Cardiac muscle cell (in vitro differentiated cells and primary cell): ENCODE data around the gene VSTM2B. TPM values are rescaled to one million over a fixed set of nuclear protein-coding genes. Genes with fewer than 3 reads are reported as not detected.

Experiments
- DNase-seq, 2 donors: peaks; one replicate each; pipeline versions ENCODE4 v3.0.0 to v3.0.0-alpha.2; 2010 to 2017; ENCODE audit warnings: low read depth in 1 of 2, low spot score in 1 of 2
- H3K27ac ChIP-seq: fragments of 200-600 bp; sonication (generic); 2 replicates; pipeline ENCODE4 v1.5.1; 2016
- H3K27me3 ChIP-seq: fragments of 200-600 bp; sonication (generic); 2 replicates; pipeline ENCODE4 v1.6.0; 2016; ENCODE audit warnings: control low read depth
- H3K36me3 ChIP-seq: fragments of 200-600 bp; sonication (generic); 2 replicates; pipeline ENCODE4 v1.5.1; 2016; ENCODE audit warnings: control low read depth
- H3K4me1 ChIP-seq: fragments of 200-600 bp; sonication (generic); 2 replicates; pipeline ENCODE4 v1.8.1; 2017; ENCODE audit warnings: low read depth, mild to moderate bottlenecking, mixed run types
- H3K4me3 ChIP-seq: fragments of 200-600 bp; sonication (generic); 2 replicates; pipeline ENCODE4 v1.5.1; 2016; ENCODE audit warnings: mild to moderate bottlenecking
- H3K9me3 ChIP-seq: fragments of 200-600 bp; sonication (generic); 2 replicates; pipeline ENCODE4 v1.5.1; 2017; ENCODE audit warnings: low read depth, mild to moderate bottlenecking, control low read depth
- CTCF ChIP-seq: IDR thresholded peaks from 2 replicates; pipeline ENCODE4 v1.5.1; 2012; ENCODE audit warnings: low read depth, mild to moderate bottlenecking, low read length
- polyA plus RNA-seq: library from polyadenylated mRNA; unstranded; fragments of >200 nt; fragmentation: Nextera tagmentation; extraction: Ambion mirVana; gene quantifications from 2 replicates; pipeline ENCODE4 v1.2.1, GENCODE V29; 2016
- total RNA-seq: library from RNA; depleted of rRNA; stranded (reverse); fragments of >200 nt; gene quantifications from 2 replicates; pipeline ENCODE4 v1.2.3, GENCODE V29; 2016

Gene VSTM2B
- total and polyA plus RNA-seq, 2 experiments from 2014 or later: 0.39 TPM; not detected in 1

- Histone ChIP-seq H3K27me3 (no peaks in the 10 kb centered on the region), H3K27ac (no peak overlapping the region), H3K9me3 (no peaks in the 10 kb centered on the region), H3K4me3 (no peak overlapping the region), H3K4me1 (no peaks in the 10 kb centered on the region), H3K36me3 (no peaks in the 10 kb centered on the region)
- no peak for DNase-seq
- no peak for TF ChIP-seq CTCF
Measured at GRCh38 chr19:29546583-29547190, 20.9 kb downstream of the VSTM2B start.

GRCh38 chr19:29547361-29547960 is 21.7 kb downstream of the VSTM2B start:
- no peak overlapping the region for H3K4me3 ChIP-seq
- no peak for TF ChIP-seq CTCF
- no peaks in the 10 kb centered on the region for H3K4me1 ChIP-seq
- DNase-seq: no peak
- H3K27ac ChIP-seq: no peak overlapping the region
- no peaks in the 10 kb centered on the region for H3K9me3 ChIP-seq
- no peaks in the 10 kb centered on the region for H3K27me3 ChIP-seq
- no peaks in the 10 kb centered on the region for H3K36me3 ChIP-seq

GRCh38 chr19:29547981-29548380 is 22.2 kb downstream of the VSTM2B start:
- Histone ChIP-seq H3K36me3 (no peaks in the 10 kb centered on the region), H3K4me1 (no peaks in the 10 kb centered on the region), H3K4me3 (no peak overlapping the region), H3K27ac (no peak overlapping the region), H3K27me3 (no peaks in the 10 kb centered on the region), H3K9me3 (no peaks in the 10 kb centered on the region)
- TF ChIP-seq CTCF: no peak
- DNase-seq: no peak

- no peak for TF ChIP-seq CTCF
- no peaks in the 10 kb centered on the region for H3K27me3 ChIP-seq
- no peaks in the 10 kb centered on the region for H3K4me1 ChIP-seq
- H3K27ac ChIP-seq: no peak overlapping the region
- H3K9me3 ChIP-seq: no peaks in the 10 kb centered on the region
- no peak overlapping the region for H3K4me3 ChIP-seq
- no peak for DNase-seq
- H3K36me3 ChIP-seq: no peaks in the 10 kb centered on the region
Measured at GRCh38 chr19:29548483-29549085, 22.8 kb downstream of the VSTM2B start.

GRCh38 chr19:29549105-29550070 is 23.6 kb downstream of the VSTM2B start:
- Histone ChIP-seq H3K9me3 (no peaks in the 10 kb centered on the region), H3K27ac (no peak overlapping the region), H3K27me3 (no peaks in the 10 kb centered on the region), H3K36me3 (no peaks in the 10 kb centered on the region), H3K4me1 (no peaks in the 10 kb centered on the region), H3K4me3 (no peak overlapping the region)
- no peak for TF ChIP-seq CTCF
- DNase-seq: no peak
